Activated effector memory CD4-positive, alpha-beta T cell treated with anti-CD3 and anti-CD28 coated beads, Interleukin-2, amount 50 U/mL, for 16 hours (primary cell): ENCODE data around the gene TTC32.

ENCODE experiments used
- DNase-seq: peaks from one replicate; pipeline ENCODE4 v3.0.0-alpha.2; 2020

The TTC32 gene

GRCh38 chr2:19873014-19873413 is 28.8 kb downstream of the TTC32 start:
- no peak for DNase-seq

GRCh38 chr2:19872302-19872701 is 29.5 kb downstream of the TTC32 start:
- peak; percentile 56 for DNase-seq

GRCh38 chr2:19871836-19872235 is 29.9 kb downstream of the TTC32 start:
- peak; percentile 47 for DNase-seq

- DNase-seq: no peak
These were observed 31.0 kb downstream of the TTC32 start for GRCh38 chr2:19870792-19871191.

- peak; percentile 85 for DNase-seq
These were observed 32.8 kb downstream of the TTC32 start for GRCh38 chr2:19868701-19869580.

- DNase-seq: no peak
These were observed 33.6 kb downstream of the TTC32 start for GRCh38 chr2:19868224-19868623.

- DNase-seq: no peak
These were observed 35.0 kb downstream of the TTC32 start for GRCh38 chr2:19866771-19867170.

GRCh38 chr2:19865151-19865550 is 36.6 kb downstream of the TTC32 start:
- no peak for DNase-seq

- no peak for DNase-seq
These were observed 37.4 kb downstream of the TTC32 start for GRCh38 chr2:19864381-19864780.

GRCh38 chr2:19863303-19864041 is 38.3 kb downstream of the TTC32 start:
- peak; percentile 90 for DNase-seq

GRCh38 chr2:19861813-19862212 is 40.0 kb downstream of the TTC32 start:
- no peak for DNase-seq

- DNase-seq: no peak
These were observed 41.8 kb downstream of the TTC32 start for GRCh38 chr2:19860022-19860421.

GRCh38 chr2:19859565-19859964 is 42.2 kb downstream of the TTC32 start:
- DNase-seq: no peak

- no peak for DNase-seq
These were observed 44.0 kb downstream of the TTC32 start for GRCh38 chr2:19857806-19858205.

GRCh38 chr2:19857100-19857499 is 44.7 kb downstream of the TTC32 start:
- DNase-seq: no peak

- no peak for DNase-seq
These were observed 46.0 kb downstream of the TTC32 start for GRCh38 chr2:19855542-19856431.

- no peak for DNase-seq
These were observed 46.9 kb downstream of the TTC32 start for GRCh38 chr2:19854596-19855541.

GRCh38 chr2:19851116-19851695 is 50.6 kb downstream of the TTC32 start:
- no peak for DNase-seq

- DNase-seq: no peak
These were observed 51.4 kb downstream of the TTC32 start for GRCh38 chr2:19850056-19851050.

GRCh38 chr2:19848952-19849351 is 52.8 kb downstream of the TTC32 start:
- no peak for DNase-seq
